PC-9 (cell line): Measurements from ENCODE around the gene ZBTB7C. TPM values are rescaled to one million over a fixed set of nuclear protein-coding genes. Genes with fewer than 3 reads are reported as not detected.
"Not testable (repeated sequence)": the region's sequence is repeated elsewhere in the genome, so short reads cannot be mapped to it uniquely, and the experiment has no call there.

ENCODE experiments used
- BruUV-seq: library from RNA; stranded (reverse); fragments of 400-500 nt; replicated peaks from 2 replicates; lab custom pipeline; 2021; lab: Mats Ljungman, UMichigan
- CTCF ChIA-PET: fragments of 300-600 bp; sonication (Branson Sonifier 250); formaldehyde crosslinking; loops from one replicate; lab custom pipeline; 2022; ENCODE audit warnings: antibody characterized with exemption; lab: Charles Lee
- POLR2A ChIA-PET: fragments of 300-600 bp; sonication (Branson Sonifier 250); formaldehyde crosslinking; loops from one replicate; lab custom pipeline; 2022; ENCODE audit warnings: antibody characterized with exemption; ENCODE audit not compliant: unreplicated experiment; lab: Charles Lee
- DNase-seq, 2 experiments: peaks; one replicate each; pipeline versions ENCODE4 v3.0.0 to v3.0.0-alpha.2; 2015 to 2022; ENCODE audit warnings: mixed read lengths in 1 of 2
- H2AFZ ChIP-seq: fragments of 200-600 bp; sonication (generic); 2 replicates; pipeline ENCODE4 v1.8.1; 2017; ENCODE audit warnings: antibody characterized with exemption
- H3F3A ChIP-seq: fragments of 200-600 bp; sonication (generic); 2 replicates; pipeline ENCODE4 v1.8.1; 2017; ENCODE audit warnings: antibody characterized with exemption, mild to moderate bottlenecking, low read depth; ENCODE audit not compliant: insufficient read depth
- H3K27ac ChIP-seq: fragments of 200-600 bp; sonication (generic); 2 replicates; pipeline ENCODE4 v1.6.1; 2016; ENCODE audit warnings: mixed run types
- H3K27me3 ChIP-seq: fragments of 200-600 bp; sonication (generic); 2 replicates; pipeline ENCODE4 v1.6.1; 2016; ENCODE audit warnings: low read depth, mixed run types; ENCODE audit not compliant: insufficient read depth
- H3K36me3 ChIP-seq: fragments of 200-600 bp; sonication (generic); 2 replicates; pipeline ENCODE4 v1.6.1; 2016; ENCODE audit warnings: low read depth, mixed run types
- H3K4me1 ChIP-seq: fragments of 200-600 bp; sonication (generic); replicated peaks from 2 replicates; pipeline ENCODE4 v1.6.1; 2016; ENCODE audit warnings: mixed run types; ENCODE audit not compliant: insufficient read depth
- H3K4me2 ChIP-seq: fragments of 200-600 bp; sonication (generic); 2 replicates; pipeline ENCODE4 v1.6.1; 2017; ENCODE audit warnings: mixed run types
- H3K4me3 ChIP-seq: fragments of 200-600 bp; sonication (generic); 2 replicates; pipeline ENCODE4 v1.6.1; 2016; ENCODE audit warnings: mixed run types
- H3K79me2 ChIP-seq: fragments of 200-600 bp; sonication (generic); 2 replicates; pipeline ENCODE4 v1.6.1; 2017; ENCODE audit warnings: low read depth, mixed run types
- H3K9me2 ChIP-seq: fragments of 200-600 bp; sonication (generic); 2 replicates; pipeline ENCODE4 v1.8.1; 2017; ENCODE audit warnings: mild to moderate bottlenecking; ENCODE audit not compliant: insufficient read depth
- H3K9me3 ChIP-seq: fragments of 200-600 bp; sonication (generic); 2 replicates; pipeline ENCODE4 v1.8.1; 2016; ENCODE audit warnings: low read depth; ENCODE audit not compliant: insufficient read depth
- H4K20me1 ChIP-seq: fragments of 200-600 bp; sonication (generic); 2 replicates; pipeline ENCODE4 v1.8.1; 2017; ENCODE audit not compliant: insufficient read depth
- CTCF ChIP-seq: fragments of 200-600 bp; sonication (generic); conservative IDR thresholded peaks from 2 replicates; pipeline ENCODE4 v1.6.1; 2017; ENCODE audit warnings: mixed run types, antibody characterized with exemption, mild to moderate bottlenecking, moderate library complexity
- EZH2 ChIP-seq: fragments of 200-600 bp; sonication (generic); IDR thresholded peaks from 2 replicates; pipeline ENCODE4 v1.8.0; 2017; ENCODE audit warnings: antibody characterized with exemption, low read depth
- intact Hi-C: fragments of 100-400 bp; cut with micrococcal nuclease; formaldehyde crosslinking; loops from one replicate; pipeline ENCODE4 v1.10.0; 2022; ENCODE audit not compliant: unreplicated experiment
- total RNA-seq: library from RNA; stranded (reverse); gene quantifications from 2 replicates; pipeline ENCODE4 v1.2.3, GENCODE V29; 2021

The ZBTB7C gene
- total RNA-seq, 1 experiment from 2014 or later, result not detected

- Histone ChIP-seq H3K27me3 (no peaks in the 10 kb centered on the region), H3K79me2 (no peaks in the 10 kb centered on the region), H3K9me2 (no peaks in the 10 kb centered on the region), H3K27ac (no peak overlapping the region), H3K4me2 (no peak overlapping the region), H3F3A (no peaks in the 10 kb centered on the region; the same call in 1 of the 2 replicates), H3K36me3 (no peaks in the 10 kb centered on the region), H2AFZ (no peak overlapping the region), H4K20me1 (no peaks in the 10 kb centered on the region), H3K4me3 (no peak overlapping the region), H3K4me1 (no peaks in the 10 kb centered on the region), H3K9me3 (no peaks in the 10 kb centered on the region)
- intact Hi-C loops, result no loop called here
- ChIA-PET POLR2A (no interaction called here), CTCF (no interaction called here)
- no peak for TF ChIP-seq CTCF
- TF ChIP-seq EZH2, result no peak
- no TSS peak for BruUV-seq
- no peak for DNase-seq
Observed at GRCh38 chr18:48284743-48285142, 124.4 kb downstream of the ZBTB7C start.

GRCh38 chr18:48284011-48284410, 125.2 kb downstream of the ZBTB7C start:
- H3K9me2 ChIP-seq, H3K4me2 ChIP-seq, DNase-seq, intact Hi-C loops, H3K4me1 ChIP-seq, BruUV-seq, H3K79me2 ChIP-seq, H3K36me3 ChIP-seq, H4K20me1 ChIP-seq, H3K27me3 ChIP-seq, H3K27ac ChIP-seq, CTCF ChIA-PET, H3F3A ChIP-seq, H2AFZ ChIP-seq, H3K9me3 ChIP-seq, H3K4me3 ChIP-seq, POLR2A ChIA-PET: not testable (repeated sequence)

GRCh38 chr18:48281460-48281859, 127.7 kb downstream of the ZBTB7C start:
- H3K4me3 ChIP-seq, H3K4me2 ChIP-seq, H3K27ac ChIP-seq, CTCF ChIA-PET, H3K9me2 ChIP-seq, H4K20me1 ChIP-seq, H3K36me3 ChIP-seq, POLR2A ChIA-PET, H3K79me2 ChIP-seq, BruUV-seq, H3F3A ChIP-seq, DNase-seq, H3K9me3 ChIP-seq, H3K27me3 ChIP-seq, H2AFZ ChIP-seq, intact Hi-C loops, H3K4me1 ChIP-seq: not testable (repeated sequence)

- DNase-seq, result no peak
- H3K27me3 ChIP-seq, result no peaks in the 10 kb centered on the region
- CTCF ChIA-PET, result no interaction called here
- no TSS peak for BruUV-seq
- H3F3A ChIP-seq, result peaks cover 6% of the 10 kb centered on the region
- H3K4me2 ChIP-seq, result no peak overlapping the region
- no peak overlapping the region for H3K4me3 ChIP-seq
- TF ChIP-seq EZH2, result no peak
- no peak for TF ChIP-seq CTCF
- POLR2A ChIA-PET, result no interaction called here
- H3K9me2 ChIP-seq, result no peaks in the 10 kb centered on the region
- no peaks in the 10 kb centered on the region for H3K36me3 ChIP-seq
- peaks cover 7% of the 10 kb centered on the region for H3K4me1 ChIP-seq
- no peaks in the 10 kb centered on the region for H4K20me1 ChIP-seq
- intact Hi-C loops, result no loop called here
- no peak overlapping the region for H2AFZ ChIP-seq
- H3K9me3 ChIP-seq, result no peaks in the 10 kb centered on the region
- H3K79me2 ChIP-seq, result no peaks in the 10 kb centered on the region
- no peak overlapping the region for H3K27ac ChIP-seq
Observed at GRCh38 chr18:48279312-48279711, 129.9 kb downstream of the ZBTB7C start.
